ENCODE data around the gene RBMS2. TPM values are rescaled to one million over a fixed set of nuclear protein-coding genes. Genes with fewer than 3 reads are reported as not detected.
"Not testable (repeated sequence)": the region's sequence is repeated elsewhere in the genome, so short reads cannot be mapped to it uniquely, and the experiment has no call there.

Gene RBMS2
- total RNA-seq, 3 donors from 2014 or later (not counting 1 experiment from before 2014, with no cell fraction given) = 10.8 to 16.5 (median 15.6) TPM

- no peak overlapping the region for H3K27ac Mint-ChIP-seq
- H3K36me3 Mint-ChIP-seq = no peaks in the 10 kb centered on the region
- H3K4me1 ChIP-seq (ENCODE audit: control insufficient read depth, insufficient read depth, low read length) = peaks cover 18% of the 10 kb centered on the region
- intact Hi-C loops (cut with micrococcal nuclease) = no loop called here
- H3K4me3 ChIP-seq (ENCODE audit: low read length) = no peak overlapping the region
- H3K9me3 ChIP-seq (ENCODE audit: control insufficient read depth, insufficient read depth, low read length) = no peaks in the 10 kb centered on the region
- H3K9me3 Mint-ChIP-seq = no peaks in the 10 kb centered on the region
- no peaks in the 10 kb centered on the region for H3K36me3 ChIP-seq (ENCODE audit: control insufficient read depth, insufficient read depth, low read length)
- no peak overlapping the region for H3K27ac ChIP-seq (ENCODE audit: low read length)
- H3K4me3 Mint-ChIP-seq = peak overlapping the region; percentile 39
- H3K27me3 ChIP-seq (ENCODE audit: control insufficient read depth, insufficient read depth, low read length) = peaks cover 10% of the 10 kb centered on the region
- peaks cover 22 to 26% of the 10 kb centered on the region in 2 donors for H3K27me3 Mint-ChIP-seq (ENCODE audit: low read depth in 2 of 2)
- DNase-seq = no peak
- H3K4me1 Mint-ChIP-seq = peaks cover 13 to 18% of the 10 kb centered on the region in 2 donors
- ATAC-seq = no peak
- TF ChIP-seq, protein P1, sequence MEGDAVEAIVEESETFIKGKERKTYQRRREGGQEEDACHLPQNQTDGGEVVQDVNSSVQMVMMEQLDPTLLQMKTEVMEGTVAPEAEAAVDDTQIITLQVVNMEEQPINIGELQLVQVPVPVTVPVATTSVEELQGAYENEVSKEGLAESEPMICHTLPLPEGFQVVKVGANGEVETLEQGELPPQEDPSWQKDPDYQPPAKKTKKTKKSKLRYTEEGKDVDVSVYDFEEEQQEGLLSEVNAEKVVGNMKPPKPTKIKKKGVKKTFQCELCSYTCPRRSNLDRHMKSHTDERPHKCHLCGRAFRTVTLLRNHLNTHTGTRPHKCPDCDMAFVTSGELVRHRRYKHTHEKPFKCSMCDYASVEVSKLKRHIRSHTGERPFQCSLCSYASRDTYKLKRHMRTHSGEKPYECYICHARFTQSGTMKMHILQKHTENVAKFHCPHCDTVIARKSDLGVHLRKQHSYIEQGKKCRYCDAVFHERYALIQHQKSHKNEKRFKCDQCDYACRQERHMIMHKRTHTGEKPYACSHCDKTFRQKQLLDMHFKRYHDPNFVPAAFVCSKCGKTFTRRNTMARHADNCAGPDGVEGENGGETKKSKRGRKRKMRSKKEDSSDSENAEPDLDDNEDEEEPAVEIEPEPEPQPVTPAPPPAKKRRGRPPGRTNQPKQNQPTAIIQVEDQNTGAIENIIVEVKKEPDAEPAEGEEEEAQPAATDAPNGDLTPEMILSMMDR (IDR thresholded peaks at IDR 0.05) = no peak
Observed at GRCh38 chr12:56490360-56490759, 31.3 kb upstream of the RBMS2 start.

- WGBS (ENCODE audit: insufficient coverage) = 93% methylated on average over 31 of the region's 31 CpGs
- H3K9me3 Mint-ChIP-seq; H3K36me3 Mint-ChIP-seq; H3K27ac ChIP-seq (ENCODE audit: low read length); H3K4me1 Mint-ChIP-seq; H3K36me3 ChIP-seq (ENCODE audit: control insufficient read depth, insufficient read depth, low read length); intact Hi-C loops (cut with micrococcal nuclease); H3K27ac Mint-ChIP-seq; H3K27me3 ChIP-seq (ENCODE audit: control insufficient read depth, insufficient read depth, low read length); H3K4me1 ChIP-seq (ENCODE audit: control insufficient read depth, insufficient read depth, low read length); H3K4me3 ChIP-seq (ENCODE audit: low read length); ATAC-seq; H3K9me3 ChIP-seq (ENCODE audit: control insufficient read depth, insufficient read depth, low read length); DNase-seq; H3K4me3 Mint-ChIP-seq: not testable (repeated sequence)
- H3K27me3 Mint-ChIP-seq (ENCODE audit: low read depth in 2 of 2) = peaks cover 16 to 29% of the 10 kb centered on the region in 2 donors
Observed at GRCh38 chr12:56493409-56494105, 28.1 kb upstream of the RBMS2 start.

DNA sequence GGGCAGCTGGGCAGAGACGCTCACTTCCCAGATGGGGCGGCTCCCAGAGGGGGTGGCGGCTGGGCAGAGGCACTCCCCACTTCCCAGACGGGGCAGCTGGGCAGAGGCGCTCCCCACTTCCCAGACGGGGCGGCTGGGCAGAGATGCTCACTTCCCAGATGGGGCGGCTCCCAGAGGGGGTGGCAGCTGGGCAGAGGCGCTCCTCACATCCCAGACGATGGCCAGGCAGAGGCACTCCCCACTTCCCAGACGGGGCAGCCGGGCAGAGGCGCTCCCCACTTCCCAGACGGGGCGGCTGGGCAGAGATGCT, 27.6 kb upstream of the RBMS2 start:
- H3K36me3 Mint-ChIP-seq; intact Hi-C loops (cut with micrococcal nuclease); ATAC-seq; H3K4me1 Mint-ChIP-seq; H3K4me1 ChIP-seq (ENCODE audit: control insufficient read depth, insufficient read depth, low read length); H3K27ac Mint-ChIP-seq; H3K4me3 Mint-ChIP-seq; DNase-seq; H3K4me3 ChIP-seq (ENCODE audit: low read length); H3K9me3 Mint-ChIP-seq; H3K27me3 ChIP-seq (ENCODE audit: control insufficient read depth, insufficient read depth, low read length); H3K27ac ChIP-seq (ENCODE audit: low read length); H3K9me3 ChIP-seq (ENCODE audit: control insufficient read depth, insufficient read depth, low read length); H3K36me3 ChIP-seq (ENCODE audit: control insufficient read depth, insufficient read depth, low read length): not testable (repeated sequence)
- peaks cover 16 to 29% of the 10 kb centered on the region in 2 donors for H3K27me3 Mint-ChIP-seq (ENCODE audit: low read depth in 2 of 2)
- WGBS (ENCODE audit: insufficient coverage) = 95% methylated on average over 15 of the region's 15 CpGs

DNA sequence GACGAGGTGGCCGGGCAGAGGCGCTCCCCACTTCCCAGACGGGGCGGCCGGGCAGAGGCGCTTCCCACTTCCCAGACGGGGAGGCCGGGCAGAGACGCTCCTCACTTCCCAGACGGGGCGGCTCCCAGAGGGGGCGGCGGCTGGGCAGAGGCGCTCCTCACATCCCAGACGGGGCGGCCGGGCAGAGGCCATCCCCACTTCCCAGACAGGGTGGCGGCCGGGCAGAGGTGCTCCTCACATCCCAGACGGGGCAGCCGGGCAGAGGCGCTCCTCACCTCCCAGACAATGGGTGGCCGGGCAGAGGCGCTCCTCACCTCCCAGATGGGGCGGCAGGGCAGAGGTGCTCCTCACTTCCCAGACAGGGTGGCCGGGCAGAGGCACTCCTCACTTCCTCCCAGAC, 27.1 kb upstream of the RBMS2 start:
- H3K27ac ChIP-seq (ENCODE audit: low read length); H3K4me3 ChIP-seq (ENCODE audit: low read length); H3K4me3 Mint-ChIP-seq; H3K27ac Mint-ChIP-seq; DNase-seq; H3K4me1 ChIP-seq (ENCODE audit: control insufficient read depth, insufficient read depth, low read length); H3K9me3 Mint-ChIP-seq; H3K27me3 ChIP-seq (ENCODE audit: control insufficient read depth, insufficient read depth, low read length); ATAC-seq; H3K9me3 ChIP-seq (ENCODE audit: control insufficient read depth, insufficient read depth, low read length); H3K36me3 Mint-ChIP-seq; H3K36me3 ChIP-seq (ENCODE audit: control insufficient read depth, insufficient read depth, low read length); H3K4me1 Mint-ChIP-seq; intact Hi-C loops (cut with micrococcal nuclease): not testable (repeated sequence)
- 97% methylated on average over 27 of the region's 27 CpGs for WGBS (ENCODE audit: insufficient coverage)
- peaks cover 16 to 29% of the 10 kb centered on the region in 2 donors for H3K27me3 Mint-ChIP-seq (ENCODE audit: low read depth in 2 of 2)

DNA sequence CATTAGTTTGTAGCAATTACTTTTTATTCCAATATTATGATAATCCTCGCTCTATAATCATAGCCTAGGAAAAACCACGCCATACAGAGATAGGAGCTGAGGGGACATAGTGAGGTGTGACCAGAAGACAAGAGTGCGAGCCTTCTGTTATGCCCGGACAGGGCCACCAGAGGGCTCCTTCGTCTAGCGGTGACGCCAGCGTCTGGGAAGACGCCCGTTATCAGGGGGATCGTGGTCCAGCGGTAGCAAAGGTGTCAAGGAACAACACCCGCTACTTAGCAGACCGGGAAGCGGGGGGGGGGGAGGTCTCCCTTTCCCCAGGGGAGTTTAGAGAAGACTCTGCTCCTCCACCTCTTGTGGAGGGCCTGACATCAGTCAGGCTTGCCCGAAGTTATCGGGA, 24.9 kb upstream of the RBMS2 start:
- H3K9me3 Mint-ChIP-seq; H3K36me3 ChIP-seq (ENCODE audit: control insufficient read depth, insufficient read depth, low read length); H3K36me3 Mint-ChIP-seq; intact Hi-C loops (cut with micrococcal nuclease); H3K27ac Mint-ChIP-seq; H3K4me1 ChIP-seq (ENCODE audit: control insufficient read depth, insufficient read depth, low read length); H3K9me3 ChIP-seq (ENCODE audit: control insufficient read depth, insufficient read depth, low read length); H3K4me1 Mint-ChIP-seq; H3K4me3 Mint-ChIP-seq; H3K27me3 ChIP-seq (ENCODE audit: control insufficient read depth, insufficient read depth, low read length); ATAC-seq; H3K27ac ChIP-seq (ENCODE audit: low read length); H3K4me3 ChIP-seq (ENCODE audit: low read length): not testable (repeated sequence)
- peak; percentile 64 for DNase-seq
- peaks cover 2 to 11% of the 10 kb centered on the region in 2 donors for H3K27me3 Mint-ChIP-seq (ENCODE audit: low read depth in 2 of 2)
- 2% methylated on average over 8 of the region's 17 CpGs for WGBS (ENCODE audit: insufficient coverage)
- TF ChIP-seq, protein P1 (IDR thresholded peaks at IDR 0.05) = peak; percentile 57

- ATAC-seq; H3K27ac Mint-ChIP-seq; H3K36me3 Mint-ChIP-seq; H3K4me1 ChIP-seq (ENCODE audit: control insufficient read depth, insufficient read depth, low read length); H3K27me3 Mint-ChIP-seq (ENCODE audit: low read depth in 2 of 2); H3K9me3 Mint-ChIP-seq; intact Hi-C loops (cut with micrococcal nuclease); H3K4me3 ChIP-seq (ENCODE audit: low read length); H3K4me1 Mint-ChIP-seq; H3K36me3 ChIP-seq (ENCODE audit: control insufficient read depth, insufficient read depth, low read length); H3K27me3 ChIP-seq (ENCODE audit: control insufficient read depth, insufficient read depth, low read length); H3K27ac ChIP-seq (ENCODE audit: low read length); DNase-seq; H3K9me3 ChIP-seq (ENCODE audit: control insufficient read depth, insufficient read depth, low read length); H3K4me3 Mint-ChIP-seq: not testable (repeated sequence)
- 85% methylated on average over 8 of the region's 14 CpGs for WGBS (ENCODE audit: insufficient coverage)
Observed at GRCh38 chr12:56498126-56498902, 23.3 kb upstream of the RBMS2 start.

All from natural killer cell (primary cell).